DOHH2 (cell line): ENCODE data around the gene ARID3B.

ENCODE experiments used
- H3F3A ChIP-seq: fragments of 200-600 bp; sonication (generic), shearing (Covaris generic); 2 replicates; pipeline ENCODE4 v1.6.0; 2016; ENCODE audit warnings: antibody characterized with exemption, mild to moderate bottlenecking; ENCODE audit not compliant: control insufficient read depth, insufficient read depth
- H3K27ac ChIP-seq: fragments of 200-600 bp; sonication (generic); 2 replicates; pipeline ENCODE4 v1.5.1; 2014; ENCODE audit warnings: low read depth, mild to moderate bottlenecking, low read length, moderate library complexity
- H3K27me3 ChIP-seq: fragments of 200-600 bp; sonication (generic); 2 replicates; pipeline ENCODE4 v1.6.1; 2014; ENCODE audit warnings: mild to moderate bottlenecking, low read length, mixed read lengths; ENCODE audit not compliant: control insufficient read depth
- H3K36me3 ChIP-seq: fragments of 200-600 bp; sonication (generic); 2 replicates; pipeline ENCODE4 v1.6.1; 2014; ENCODE audit warnings: mild to moderate bottlenecking, low read length, moderate library complexity, mixed read lengths; ENCODE audit not compliant: control insufficient read depth
- H3K4me1 ChIP-seq: fragments of 200-600 bp; sonication (generic); 2 replicates; pipeline ENCODE4 v1.6.1; 2014; ENCODE audit warnings: mild to moderate bottlenecking, low read length, mixed read lengths; ENCODE audit not compliant: control insufficient read depth
- H3K4me2 ChIP-seq: fragments of 200-600 bp; sonication (generic); 2 replicates; pipeline ENCODE4 v1.6.0; 2014; ENCODE audit warnings: mild to moderate bottlenecking, low read length, moderate library complexity
- H3K4me3 ChIP-seq: fragments of 200-600 bp; sonication (generic); 2 replicates; pipeline ENCODE4 v1.5.1; 2014; ENCODE audit warnings: mild to moderate bottlenecking, low read length, mixed read lengths
- H3K79me2 ChIP-seq: fragments of 200-600 bp; sonication (generic); 2 replicates; pipeline ENCODE4 v1.6.1; 2014; ENCODE audit warnings: mild to moderate bottlenecking, low read length, mixed read lengths; ENCODE audit not compliant: control insufficient read depth
- H3K9me2 ChIP-seq: fragments of 200-600 bp; sonication (generic); replicated peaks from 2 replicates; pipeline ENCODE4 v1.6.1; 2014; ENCODE audit warnings: mild to moderate bottlenecking, low read length, mixed read lengths; ENCODE audit not compliant: control insufficient read depth
- H3K9me3 ChIP-seq: fragments of 200-600 bp; sonication (generic); 2 replicates; pipeline ENCODE4 v1.6.1; 2014; ENCODE audit warnings: antibody characterized with exemption, low read length, mixed read lengths; ENCODE audit not compliant: control insufficient read depth, insufficient read depth
- H4K20me1 ChIP-seq: fragments of 200-600 bp; sonication (generic); 2 replicates; pipeline ENCODE4 v1.6.0; 2014; ENCODE audit warnings: low read depth, mild to moderate bottlenecking, antibody characterized with exemption, low read length, moderate library complexity; ENCODE audit not compliant: control insufficient read depth, insufficient read depth
- CTCF ChIP-seq: fragments of 200-600 bp; sonication (generic); IDR thresholded peaks from one replicate; pipeline ENCODE4 v1.5.1; 2014; ENCODE audit warnings: antibody characterized with exemption, mild to moderate bottlenecking, low read depth, low read length; ENCODE audit not compliant: poor library complexity, severe bottlenecking
- EZH2phosphoT487 ChIP-seq: fragments of 200-600 bp; sonication (generic); IDR thresholded peaks from 2 replicates; pipeline ENCODE4 v1.6.1; 2017; ENCODE audit warnings: borderline replicate concordance, mild to moderate bottlenecking, antibody characterized with exemption, low read length, moderate library complexity, mixed read lengths

The ARID3B gene

GRCh38 chr15:74579001-74579400 is 38.0 kb downstream of the ARID3B start:
- no peak overlapping the region for H3K27ac ChIP-seq
- H3K4me1 ChIP-seq = no peaks in the 10 kb centered on the region
- H3K79me2 ChIP-seq = no peaks in the 10 kb centered on the region
- no peaks in the 10 kb centered on the region for H3K9me2 ChIP-seq
- TF ChIP-seq CTCF (no peak), EZH2phosphoT487 (no peak)
- no peaks in the 10 kb centered on the region for H3K36me3 ChIP-seq
- H3K27me3 ChIP-seq = peaks cover 24% of the 10 kb centered on the region
- no peaks in the 10 kb centered on the region for H3K9me3 ChIP-seq
- no peaks in the 10 kb centered on the region for H4K20me1 ChIP-seq
- no peaks in the 10 kb centered on the region for H3F3A ChIP-seq
- no peak overlapping the region for H3K4me2 ChIP-seq
- H3K4me3 ChIP-seq = no peak overlapping the region

GRCh38 chr15:74580538-74581350 is 39.7 kb downstream of the ARID3B start:
- Histone ChIP-seq H3K27ac (no peak overlapping the region), H3F3A (no peaks in the 10 kb centered on the region), H3K9me2 (no peaks in the 10 kb centered on the region), H3K36me3 (no peaks in the 10 kb centered on the region), H3K4me1 (no peaks in the 10 kb centered on the region), H3K9me3 (no peaks in the 10 kb centered on the region), H3K4me3 (no peak overlapping the region), H3K4me2 (no peak overlapping the region), H4K20me1 (no peaks in the 10 kb centered on the region), H3K27me3 (peaks cover 17% of the 10 kb centered on the region), H3K79me2 (no peaks in the 10 kb centered on the region)
- TF ChIP-seq CTCF = no peak
- TF ChIP-seq EZH2phosphoT487 = no peak

GRCh38 chr15:74584204-74584603 is 43.2 kb downstream of the ARID3B start:
- Histone ChIP-seq H3K27me3 (peaks cover 35% of the 10 kb centered on the region), H3K79me2 (no peaks in the 10 kb centered on the region), H3K4me2 (no peak overlapping the region), H4K20me1 (no peaks in the 10 kb centered on the region), H3K36me3 (no peaks in the 10 kb centered on the region), H3K9me3 (no peaks in the 10 kb centered on the region), H3F3A (no peaks in the 10 kb centered on the region), H3K4me3 (no peak overlapping the region), H3K4me1 (no peaks in the 10 kb centered on the region), H3K27ac (no peak overlapping the region), H3K9me2 (no peaks in the 10 kb centered on the region)
- no peak for TF ChIP-seq EZH2phosphoT487
- no peak for TF ChIP-seq CTCF
